ENCODE data around the gene ZNF205. TPM values are rescaled to one million over a fixed set of nuclear protein-coding genes. Genes with fewer than 3 reads are reported as not detected.

ZNF205 gene
- total RNA-seq, 2 experiments from 2014 or later, result not detected

DNA sequence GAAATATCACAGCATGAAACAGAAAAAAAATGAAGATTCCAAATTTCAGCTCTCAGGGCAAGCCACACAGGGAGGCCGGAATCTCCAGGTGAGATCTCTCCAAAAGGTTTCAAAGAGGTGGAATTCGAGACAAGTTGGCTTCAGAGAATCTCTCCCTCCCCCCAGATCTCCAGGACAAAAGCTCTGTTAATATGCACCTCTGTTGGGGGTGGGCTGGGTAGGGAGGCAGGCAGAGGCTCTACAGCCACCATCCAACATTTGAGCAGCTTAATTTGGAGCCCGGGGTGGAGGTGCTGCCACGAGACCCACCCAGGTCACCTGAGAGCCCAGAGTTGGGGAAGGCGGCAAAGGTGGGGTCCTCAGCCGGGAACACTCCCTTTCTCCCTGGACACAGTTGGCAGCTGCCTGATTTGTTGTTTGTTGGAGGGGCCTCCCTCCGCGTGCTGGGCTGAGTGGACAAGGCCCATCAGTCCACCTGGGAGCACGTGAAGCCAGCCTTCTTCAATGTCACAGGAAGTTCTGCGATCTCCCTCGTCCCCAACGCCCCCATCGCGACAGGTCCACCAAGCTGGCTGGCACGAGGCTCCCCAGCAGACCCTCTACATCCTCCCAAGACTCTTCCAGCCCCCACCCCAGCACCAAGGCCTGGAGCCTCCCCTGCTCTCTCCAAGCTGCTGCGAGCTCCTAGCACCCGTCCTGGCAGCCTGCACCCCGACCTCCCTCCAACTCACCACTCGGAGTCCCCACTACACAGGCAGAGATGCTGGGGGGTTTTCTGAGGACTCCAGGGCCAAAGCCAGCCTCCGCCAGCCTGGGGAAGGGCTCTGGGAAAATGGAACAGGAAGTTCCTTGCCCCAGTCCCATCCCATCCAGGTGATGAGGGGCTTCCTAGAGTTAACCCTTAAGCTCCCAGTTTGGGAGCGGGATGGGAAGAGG lies 13.7 kb upstream of the ZNF205 start, which contains the start of gene ZSCAN10:
ZSCAN10 (minus strand) TSS at position 836 of the 936 bp plus-strand sequence. CDS start 6,357 bp downstream, outside the sequence.
- no peak for ATAC-seq
- CTCF ChIA-PET, result interaction anchor here (0.8 to 21.7 kb wide), 11 partner anchors 11 to 69 kb away, joined by 3 to 400 read pairs (median 6); partner anchors contain the start of genes IL32 and ZNF213
- peaks cover 60% of the 10 kb centered on the region for H3K4me1 Mint-ChIP-seq

DNA sequence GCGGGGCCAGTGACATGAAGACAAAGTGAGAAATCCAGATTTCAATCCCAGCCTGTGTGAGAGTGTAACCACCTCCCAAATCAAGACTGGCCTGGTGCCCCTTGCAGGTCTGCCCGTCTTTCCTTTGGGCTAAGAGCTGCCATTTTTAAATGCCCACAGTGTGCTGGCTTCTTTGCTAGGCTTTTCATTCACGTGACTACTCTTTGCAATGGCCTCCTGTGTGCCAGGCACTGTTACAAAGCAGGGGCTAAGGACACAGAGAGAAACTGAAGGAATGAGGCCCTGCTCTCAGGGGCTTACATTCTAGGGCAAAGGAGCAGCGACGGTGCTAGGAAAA lies 13.0 kb upstream of the ZNF205 start:
- no peak overlapping the region for H3K4me3 Mint-ChIP-seq
- no peak overlapping the region for H3K27ac Mint-ChIP-seq
- H3K27me3 Mint-ChIP-seq, result no peaks in the 10 kb centered on the region
- ATAC-seq (no peak), DNase-seq (no peak)
- H3K36me3 Mint-ChIP-seq, result no peaks in the 10 kb centered on the region
- H3K9me3 Mint-ChIP-seq (ENCODE audit: low read depth), result no peaks in the 10 kb centered on the region
- CTCF ChIA-PET, result interaction anchor here (0.8 to 21.7 kb wide), 7 partner anchors 12 to 69 kb away, joined by 3 to 400 read pairs (median 18); partner anchors contain the start of genes IL32 and ZNF213
- peaks cover 57% of the 10 kb centered on the region for H3K4me1 Mint-ChIP-seq

More for the DNA sequence above, 13.7 kb upstream of the ZNF205 start, which contains the start of gene ZSCAN10:
- no peaks in the 10 kb centered on the region for H3K27me3 Mint-ChIP-seq
- no peaks in the 10 kb centered on the region for H3K9me3 Mint-ChIP-seq (ENCODE audit: low read depth)
- peak within 1 kb of the TSS; percentile 74 for H3K4me3 Mint-ChIP-seq
- DNase-seq, result no peak
- peak within 1 kb of the TSS; percentile 80 for H3K27ac Mint-ChIP-seq
- H3K36me3 Mint-ChIP-seq, result no peaks in the 10 kb centered on the region

- no peaks in the 10 kb centered on the region for H3K36me3 Mint-ChIP-seq
- DNase-seq, result peak; percentile 97
- H3K4me1 Mint-ChIP-seq, result peaks cover 51% of the 10 kb centered on the region
- CTCF ChIA-PET, result interaction anchor here (0.8 to 21.7 kb wide), 9 partner anchors 7 to 70 kb away, joined by 3 to 400 read pairs (median 18); partner anchors contain the start of genes IL32 and ZNF213
- peak; percentile 93 for ATAC-seq
- H3K4me3 Mint-ChIP-seq, result peak overlapping the region; percentile 74
- no peaks in the 10 kb centered on the region for H3K27me3 Mint-ChIP-seq
- no peaks in the 10 kb centered on the region for H3K9me3 Mint-ChIP-seq (ENCODE audit: low read depth)
- peak overlapping the region; percentile 80 for H3K27ac Mint-ChIP-seq
Measured at GRCh38 chr16:3099732-3100499, 12.5 kb upstream of the ZNF205 start.

DNA sequence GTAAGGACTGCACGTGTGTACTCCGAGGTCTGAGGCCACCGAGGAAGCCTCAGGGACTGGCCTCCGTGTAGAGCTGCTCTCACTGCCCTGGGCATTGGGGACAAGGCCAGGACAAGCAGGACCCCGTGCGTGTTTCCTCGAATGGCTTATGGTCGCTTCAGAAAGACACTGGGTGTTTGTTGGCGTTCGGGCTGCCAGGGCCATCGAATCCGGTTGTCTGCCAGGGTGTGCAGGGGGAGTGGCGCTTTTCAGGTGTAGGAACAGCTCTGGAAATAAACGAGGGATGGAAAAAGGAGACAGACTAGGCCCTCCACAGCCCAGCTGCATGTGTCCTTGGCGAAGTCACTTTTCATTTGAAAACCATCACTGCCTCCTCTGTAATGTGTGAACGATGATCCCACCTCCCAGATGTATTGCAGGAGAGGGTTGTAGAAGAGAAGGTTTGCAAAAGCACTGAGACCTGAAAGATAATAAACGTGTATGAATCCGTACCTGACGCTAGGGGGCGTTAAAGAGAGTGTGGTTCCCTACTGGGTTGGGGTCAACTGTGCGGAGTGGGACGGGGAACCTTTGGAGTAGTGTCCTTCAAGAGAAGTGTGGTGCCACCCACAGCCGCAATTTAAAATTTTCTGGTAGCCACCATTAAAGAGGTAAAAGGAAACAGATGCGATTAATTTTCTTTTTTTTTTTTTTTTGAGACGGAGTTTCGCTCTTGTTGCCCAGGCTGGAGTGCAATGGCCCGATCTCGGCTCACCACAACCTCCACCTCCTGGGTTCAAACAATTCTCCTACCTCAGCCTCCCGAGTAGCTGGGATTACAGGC lies 11.2 kb upstream of the ZNF205 start:
- Mint-ChIP-seq H3K36me3 (no peaks in the 10 kb centered on the region), H3K4me1 (peaks cover 48% of the 10 kb centered on the region), H3K27ac (peak overlapping the region; percentile 79), H3K9me3 (ENCODE audit: low read depth) (no peaks in the 10 kb centered on the region), H3K4me3 (peak overlapping the region; percentile 50), H3K27me3 (no peaks in the 10 kb centered on the region)
- no peak for ATAC-seq
- DNase-seq, result peak; percentile 64
- CTCF ChIA-PET, result interaction anchor here (0.6 to 21.7 kb wide), 17 partner anchors 8 to 71 kb away, joined by 3 to 400 read pairs (median 4); partner anchors contain the start of genes IL32 and ZNF213

DNA sequence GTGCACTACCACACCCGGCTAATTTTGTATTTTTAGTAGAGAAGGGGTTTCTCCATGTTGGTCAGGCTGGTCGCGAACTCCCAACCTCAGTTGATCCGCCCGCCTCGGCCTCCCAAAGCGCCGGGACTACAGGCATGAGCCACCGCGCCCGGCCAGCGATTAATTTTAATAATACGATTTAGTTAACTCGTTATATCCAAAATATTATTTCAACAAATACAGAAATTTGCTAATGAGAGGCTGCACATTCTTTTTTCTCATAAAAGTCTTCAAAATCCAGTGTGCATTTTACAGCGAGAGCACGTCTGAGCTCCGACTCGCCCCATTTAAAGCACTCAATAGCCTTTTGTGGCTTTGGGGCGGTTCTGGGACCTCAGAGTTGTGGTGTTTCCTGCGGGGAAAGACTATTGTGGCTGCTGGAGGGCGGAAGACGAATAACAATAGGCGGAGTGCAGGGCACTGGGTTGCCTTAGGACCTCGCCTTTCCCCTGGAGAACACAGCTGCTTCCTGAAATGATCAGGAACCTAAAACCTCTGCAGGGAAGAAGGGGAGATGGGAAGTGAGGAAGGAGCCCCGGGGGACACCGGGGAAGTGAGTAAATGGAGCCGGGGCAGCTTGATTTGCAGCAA lies 10.4 kb upstream of the ZNF205 start:
- peaks cover 44% of the 10 kb centered on the region for H3K4me1 Mint-ChIP-seq
- DNase-seq, result no peak

DNA sequence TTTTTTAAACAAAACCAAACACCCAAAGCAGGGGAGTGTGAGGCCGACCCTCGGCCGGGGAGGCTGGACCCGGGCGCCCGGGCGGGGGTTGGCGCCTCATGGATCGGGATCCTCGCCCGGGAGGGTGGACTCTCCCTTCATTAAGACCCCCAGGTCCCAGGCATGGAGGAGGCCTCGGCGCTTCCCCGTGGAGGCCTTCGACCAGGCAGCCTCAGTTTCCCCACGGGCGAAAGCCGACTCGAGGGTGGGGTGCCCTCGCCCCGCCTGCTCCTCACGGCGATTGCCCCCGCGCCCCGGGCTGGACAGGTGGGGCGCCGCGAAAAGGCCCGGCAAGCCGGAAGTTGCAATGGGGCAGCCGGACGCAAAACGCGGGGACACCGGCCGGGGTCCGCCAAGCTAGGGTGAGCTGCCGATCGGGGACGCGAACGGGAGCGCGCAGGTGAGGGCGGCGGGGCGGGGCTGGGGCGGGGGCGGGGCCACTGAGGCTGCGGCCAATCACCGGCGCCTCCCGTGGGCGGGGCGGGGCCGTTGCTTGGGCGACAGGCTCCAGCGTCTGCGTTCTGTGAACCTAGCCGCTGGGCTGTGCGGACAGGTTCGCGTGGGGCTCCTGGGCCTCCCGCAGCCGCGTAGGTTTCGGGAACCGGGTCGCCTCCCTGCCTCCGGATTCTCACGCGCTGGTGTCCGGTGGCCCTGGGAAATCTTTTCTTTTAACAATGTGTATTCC lies 6.0 kb upstream of the ZNF205 start:
- peaks cover 18% of the 10 kb centered on the region for H3K4me1 Mint-ChIP-seq
- DNase-seq, result peak; percentile 97

More for the DNA sequence above, 10.4 kb upstream of the ZNF205 start:
- no peaks in the 10 kb centered on the region for H3K9me3 Mint-ChIP-seq (ENCODE audit: low read depth)
- CTCF ChIA-PET, result interaction anchor here (0.9 to 21.7 kb wide), 12 partner anchors 9 to 64 kb away, joined by 3 to 400 read pairs (median 6); partner anchors contain the start of genes IL32 and ZNF213
- no peaks in the 10 kb centered on the region for H3K36me3 Mint-ChIP-seq
- no peaks in the 10 kb centered on the region for H3K27me3 Mint-ChIP-seq
- peak overlapping the region; percentile 6 for H3K4me3 Mint-ChIP-seq
- H3K27ac Mint-ChIP-seq, result peak overlapping the region; percentile 32
- no peak for ATAC-seq

DNA sequence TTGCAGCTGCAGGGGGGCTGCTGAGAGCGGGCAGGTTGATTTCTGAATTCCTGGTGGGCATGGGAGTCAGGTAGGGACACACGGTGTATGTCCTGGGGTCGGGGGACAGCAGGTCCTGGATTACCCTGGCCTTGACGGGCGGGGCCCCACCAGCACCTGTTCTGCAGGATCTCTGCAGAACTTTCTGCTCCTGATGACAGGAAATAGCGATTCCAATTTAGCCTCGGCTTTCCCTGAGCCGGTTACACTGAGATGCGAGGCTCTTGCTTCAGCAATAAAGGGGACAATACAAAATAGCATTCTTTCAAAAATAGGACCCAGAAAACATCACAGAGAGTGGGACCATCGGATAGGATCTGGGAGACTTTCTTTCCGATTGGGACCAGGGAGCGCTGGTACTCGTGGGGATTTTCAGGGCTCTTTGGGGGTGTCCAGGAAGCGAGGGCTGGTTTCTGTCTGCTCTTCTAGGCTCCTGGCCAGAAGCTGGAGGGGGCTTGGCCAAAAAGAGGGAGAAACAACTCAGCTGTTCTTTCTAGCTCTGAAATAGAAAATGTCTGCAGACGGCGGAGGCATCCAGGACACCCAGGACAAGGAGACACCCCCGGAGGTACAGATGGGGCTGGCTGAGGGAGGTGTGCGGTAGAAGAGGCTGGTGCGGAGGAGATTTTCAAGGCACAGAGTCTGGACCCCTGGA lies 642 bp downstream of the ZNF205 start:
- DNase-seq (no peak), ATAC-seq (no peak)
- CTCF ChIA-PET, result interaction anchor here (1.6 kb wide), 1 partner anchor 55 kb away, joined by 3 read pairs; no protein-coding TSS in a partner anchor
- no peaks in the 10 kb centered on the region for H3K36me3 Mint-ChIP-seq
- H3K27ac Mint-ChIP-seq, result no peak overlapping the region
- peaks cover 19% of the 10 kb centered on the region for H3K27me3 Mint-ChIP-seq
- no peak overlapping the region for H3K4me3 Mint-ChIP-seq
- no peaks in the 10 kb centered on the region for H3K9me3 Mint-ChIP-seq (ENCODE audit: low read depth)
- H3K4me1 Mint-ChIP-seq, result no peaks in the 10 kb centered on the region

More for the DNA sequence above, 6.0 kb upstream of the ZNF205 start:
- Mint-ChIP-seq H3K9me3 (ENCODE audit: low read depth) (no peaks in the 10 kb centered on the region), H3K27ac (peak overlapping the region; percentile 91), H3K36me3 (no peaks in the 10 kb centered on the region), H3K27me3 (peaks cover 3% of the 10 kb centered on the region), H3K4me3 (peak overlapping the region; percentile 70)
- CTCF ChIA-PET, result interaction anchor here (0.9 to 21.7 kb wide), 9 partner anchors 10 to 83 kb away, joined by 3 to 400 read pairs (median 8); partner anchors contain the start of genes HCFC1R1, THOC6 and ZNF213
- ATAC-seq, result peak; percentile 95

DNA sequence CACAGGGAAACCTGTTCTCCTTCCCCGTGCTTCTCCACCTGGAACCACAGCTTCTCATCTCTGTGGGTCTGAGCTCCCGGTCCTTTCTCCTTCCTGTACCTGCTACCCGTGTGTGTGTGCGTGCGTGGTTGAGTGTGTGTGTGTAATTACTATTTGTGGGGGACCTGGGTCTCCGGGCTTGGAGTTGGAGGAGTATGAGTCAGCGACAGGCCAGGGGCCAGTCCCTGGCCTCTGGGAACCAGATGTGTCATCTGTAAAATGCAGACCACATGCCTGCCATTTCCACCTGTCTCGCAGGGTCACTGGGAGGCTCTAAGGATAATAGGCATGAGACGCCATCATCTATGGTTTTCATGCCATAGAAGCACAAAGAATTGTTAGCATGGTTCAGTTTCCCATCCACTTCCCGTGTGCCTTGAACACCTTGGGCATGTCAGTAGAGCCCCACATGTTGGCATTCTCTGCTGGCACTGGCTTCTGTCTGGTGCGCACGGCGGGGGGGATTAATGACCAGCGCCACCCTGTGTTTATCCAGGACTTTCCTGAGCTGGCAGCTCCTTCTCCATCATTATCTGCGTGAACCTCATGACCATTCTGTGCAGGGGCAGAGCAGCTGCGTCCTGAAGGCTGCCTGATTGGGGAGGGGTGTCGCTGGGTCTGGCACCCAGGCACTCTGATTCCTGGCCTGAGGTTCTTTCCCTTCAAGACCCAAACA lies 1.5 kb downstream of the ZNF205 start:
- ATAC-seq, result no peak
- CTCF ChIA-PET, result interaction anchor here (1.2 to 1.6 kb wide), 4 partner anchors 12 to 55 kb away, joined by 3 to 6 read pairs (median 4); no protein-coding TSS in a partner anchor
- Mint-ChIP-seq H3K4me3 (no peak overlapping the region), H3K9me3 (ENCODE audit: low read depth) (no peaks in the 10 kb centered on the region), H3K36me3 (no peaks in the 10 kb centered on the region), H3K27ac (no peak overlapping the region), H3K27me3 (peaks cover 19% of the 10 kb centered on the region), H3K4me1 (no peaks in the 10 kb centered on the region)
- no peak for DNase-seq

- Mint-ChIP-seq H3K4me3 (no peak overlapping the region), H3K27ac (no peak overlapping the region), H3K4me1 (no peaks in the 10 kb centered on the region), H3K9me3 (ENCODE audit: low read depth) (no peaks in the 10 kb centered on the region), H3K36me3 (no peaks in the 10 kb centered on the region), H3K27me3 (peaks cover 19% of the 10 kb centered on the region)
- ATAC-seq (no peak), DNase-seq (no peak)
- CTCF ChIA-PET, result interaction anchor here (0.6 to 1.3 kb wide), 4 partner anchors 11 to 33 kb away, joined by 3 to 6 read pairs (median 4); no protein-coding TSS in a partner anchor
Measured at GRCh38 chr16:3115003-3115402, 2.6 kb downstream of the ZNF205 start.

DNA sequence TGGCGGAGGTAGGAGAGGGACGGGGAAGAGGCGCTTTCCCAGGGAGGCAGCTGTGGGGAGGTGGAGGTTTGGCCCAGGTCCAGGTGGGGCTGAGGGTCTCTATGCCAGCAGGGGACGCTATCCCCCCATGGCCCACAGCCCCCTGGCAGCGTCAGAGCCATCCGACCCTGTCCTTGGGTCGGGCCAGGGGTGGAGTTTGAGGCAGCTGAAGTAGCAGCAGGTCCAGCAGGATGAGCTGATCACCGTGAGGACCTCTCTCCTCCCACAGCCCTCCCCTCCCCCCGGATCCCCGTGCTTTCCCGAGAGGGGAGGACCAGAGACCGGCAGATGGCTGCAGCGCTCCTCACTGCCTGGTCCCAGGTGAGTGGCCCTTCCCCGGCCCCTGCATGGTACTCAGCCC lies 3.2 kb downstream of the ZNF205 start:
- ATAC-seq (no peak), DNase-seq (no peak)
- H3K36me3 Mint-ChIP-seq, result no peaks in the 10 kb centered on the region
- peaks cover 16% of the 10 kb centered on the region for H3K27me3 Mint-ChIP-seq
- H3K4me1 Mint-ChIP-seq, result no peaks in the 10 kb centered on the region
- CTCF ChIA-PET, result interaction anchor here (0.6 kb wide), 1 partner anchor 33 kb away, joined by 3 read pairs; no protein-coding TSS in a partner anchor
- no peak overlapping the region for H3K27ac Mint-ChIP-seq
- H3K9me3 Mint-ChIP-seq (ENCODE audit: low read depth), result no peaks in the 10 kb centered on the region
- no peak overlapping the region for H3K4me3 Mint-ChIP-seq
